Endodermal cell (in vitro differentiated cells): Measurements from ENCODE around the gene HACD3. TPM values are rescaled to one million over a fixed set of nuclear protein-coding genes. Genes with fewer than 3 reads are reported as not detected.

Experiments used
- DNase-seq: peaks from one replicate; pipeline ENCODE4 v3.0.0-alpha.2; 2017
- H3K27ac ChIP-seq: 2 replicates; pipeline ENCODE4 v1.5.1; 2013; ENCODE audit warnings: mild to moderate bottlenecking, low read depth, low read length, moderate library complexity
- H3K27me3 ChIP-seq: 2 replicates; pipeline ENCODE4 v1.6.1; 2013; ENCODE audit warnings: mild to moderate bottlenecking, low read length, moderate library complexity; ENCODE audit not compliant: insufficient read depth, control insufficient read depth, poor library complexity, severe bottlenecking
- H3K36me3 ChIP-seq: 2 replicates; pipeline ENCODE4 v1.7.0; 2013; ENCODE audit warnings: mild to moderate bottlenecking, low read length, moderate library complexity; ENCODE audit not compliant: control insufficient read depth, insufficient read depth
- H3K4me1 ChIP-seq: one replicate; pipeline ENCODE4 v1.7.0; 2013; ENCODE audit warnings: low read length; ENCODE audit not compliant: control insufficient read depth, insufficient read depth
- H3K4me3 ChIP-seq: 2 replicates; pipeline ENCODE4 v1.5.1; 2013; ENCODE audit warnings: mild to moderate bottlenecking, low read length, moderate library complexity
- H3K9ac ChIP-seq: 2 replicates; pipeline ENCODE4 v1.6.1; 2013; ENCODE audit warnings: mild to moderate bottlenecking, low read length, moderate library complexity; ENCODE audit not compliant: poor library complexity, severe bottlenecking; ENCODE audit errors: extremely low read depth
- H3K9me3 ChIP-seq: 2 replicates; pipeline ENCODE4 v1.6.1; 2013; ENCODE audit warnings: mild to moderate bottlenecking, low read length, moderate library complexity; ENCODE audit not compliant: control insufficient read depth
- H3K27ac Mint-ChIP-seq: 2 replicates; pipeline ENCODE4 v1.8.0; 2020; ENCODE audit warnings: mixed read lengths
- H3K27me3 Mint-ChIP-seq: 2 replicates; pipeline ENCODE4 v1.8.0; 2021; ENCODE audit warnings: mild to moderate bottlenecking, mixed read lengths; ENCODE audit not compliant: insufficient read depth
- H3K36me3 Mint-ChIP-seq: 2 replicates; pipeline ENCODE4 v1.8.0; 2020; ENCODE audit warnings: low read depth, mixed read lengths
- H3K4me1 Mint-ChIP-seq: 2 replicates; pipeline ENCODE4 v1.8.0; 2020; ENCODE audit warnings: mixed read lengths
- H3K4me3 Mint-ChIP-seq: 2 replicates; pipeline ENCODE4 v1.8.0; 2020; ENCODE audit warnings: mild to moderate bottlenecking, moderate library complexity, mixed read lengths
- H3K9me3 Mint-ChIP-seq: 2 replicates; pipeline ENCODE4 v1.8.0; 2020; ENCODE audit warnings: mild to moderate bottlenecking, mixed read lengths
- WGBS, 2 experiments: methylation state at CpG; one replicate each; pipeline versions ENCODE4 v1.1.5 to v1.1.7; 2013; ENCODE audit warnings: missing lambda C conversion rate in 2 of 2, mixed read lengths in 1 of 2; ENCODE audit not compliant: insufficient coverage in 1 of 2, insufficient read length in 1 of 2; 5-methylcytosine and 5-hydroxymethylcytosine counted together
- total RNA-seq, 2 donors: library from RNA; stranded (reverse); fragmentation: NEBNext Ultra II Directional in 1 of 2; extraction: Animal tissue kit (Norgen Biotek cat#: 25700) in 1 of 2; gene quantifications; 2 replicates in 1 of 2; 3 replicates in 1 of 2; pipeline ENCODE4 v1.2.1, GENCODE V29; 2021
- TF ChIP-seq, protein P1 (sequence below): fragments of 200-600 bp; sonication (generic); conservative IDR thresholded peaks from 2 replicates; pipeline ENCODE4 v1.5.0; 2021; ENCODE audit warnings: antibody characterized with exemption, mild to moderate bottlenecking

Gene HACD3
- total RNA-seq, 2 donors from 2014 or later = 129 to 201 TPM

DNA sequence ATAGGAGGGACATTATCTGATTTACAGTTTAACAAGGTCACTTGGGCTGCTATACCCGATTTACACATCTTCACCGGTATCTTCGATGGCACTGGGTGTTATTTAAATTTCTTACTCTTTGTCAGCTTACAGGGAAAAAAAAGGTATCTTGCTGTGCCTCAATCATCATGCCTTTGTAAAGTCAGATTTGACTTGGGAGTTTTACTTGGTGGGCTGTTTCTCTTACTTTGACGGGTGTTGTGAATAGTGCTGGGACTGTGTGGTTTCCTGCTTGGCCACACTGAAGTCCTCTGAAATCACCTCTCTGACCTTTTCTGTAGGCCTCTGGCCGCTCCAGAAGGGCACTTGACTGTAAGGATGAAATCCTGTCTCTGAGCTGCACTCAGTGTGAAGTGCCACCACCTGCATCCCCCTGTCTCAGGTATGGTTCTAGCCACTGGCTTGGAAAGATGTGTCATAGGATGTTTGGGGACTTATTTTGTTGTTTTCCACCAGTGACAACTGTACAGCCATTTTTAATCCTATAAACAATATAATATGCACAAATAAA is 88.4 kb downstream of the HACD3 start:
- H3K4me1 ChIP-seq = peaks cover 11% of the 10 kb centered on the region
- no peaks in the 10 kb centered on the region for H3K36me3 ChIP-seq
- H3K4me3 ChIP-seq = no peak overlapping the region
- Mint-ChIP-seq H3K9me3 (peaks cover 10% of the 10 kb centered on the region), H3K4me3 (no peak overlapping the region), H3K4me1 (peaks cover 20% of the 10 kb centered on the region), H3K36me3 (no peaks in the 10 kb centered on the region), H3K27me3 (peaks cover 5% of the 10 kb centered on the region), H3K27ac (no peak overlapping the region)
- H3K27ac ChIP-seq = no peak overlapping the region
- H3K9ac ChIP-seq = no peak overlapping the region
- peaks cover 16% of the 10 kb centered on the region for H3K27me3 ChIP-seq
- TF ChIP-seq, protein P1, sequence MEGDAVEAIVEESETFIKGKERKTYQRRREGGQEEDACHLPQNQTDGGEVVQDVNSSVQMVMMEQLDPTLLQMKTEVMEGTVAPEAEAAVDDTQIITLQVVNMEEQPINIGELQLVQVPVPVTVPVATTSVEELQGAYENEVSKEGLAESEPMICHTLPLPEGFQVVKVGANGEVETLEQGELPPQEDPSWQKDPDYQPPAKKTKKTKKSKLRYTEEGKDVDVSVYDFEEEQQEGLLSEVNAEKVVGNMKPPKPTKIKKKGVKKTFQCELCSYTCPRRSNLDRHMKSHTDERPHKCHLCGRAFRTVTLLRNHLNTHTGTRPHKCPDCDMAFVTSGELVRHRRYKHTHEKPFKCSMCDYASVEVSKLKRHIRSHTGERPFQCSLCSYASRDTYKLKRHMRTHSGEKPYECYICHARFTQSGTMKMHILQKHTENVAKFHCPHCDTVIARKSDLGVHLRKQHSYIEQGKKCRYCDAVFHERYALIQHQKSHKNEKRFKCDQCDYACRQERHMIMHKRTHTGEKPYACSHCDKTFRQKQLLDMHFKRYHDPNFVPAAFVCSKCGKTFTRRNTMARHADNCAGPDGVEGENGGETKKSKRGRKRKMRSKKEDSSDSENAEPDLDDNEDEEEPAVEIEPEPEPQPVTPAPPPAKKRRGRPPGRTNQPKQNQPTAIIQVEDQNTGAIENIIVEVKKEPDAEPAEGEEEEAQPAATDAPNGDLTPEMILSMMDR = no peak
- WGBS, 2 experiments = 37% methylated on average over 5 of the region's 5 CpGs; no CpG with 5 or more reads in 1 of the 2 experiments
- no peak for DNase-seq
- H3K9me3 ChIP-seq = no peaks in the 10 kb centered on the region

DNA sequence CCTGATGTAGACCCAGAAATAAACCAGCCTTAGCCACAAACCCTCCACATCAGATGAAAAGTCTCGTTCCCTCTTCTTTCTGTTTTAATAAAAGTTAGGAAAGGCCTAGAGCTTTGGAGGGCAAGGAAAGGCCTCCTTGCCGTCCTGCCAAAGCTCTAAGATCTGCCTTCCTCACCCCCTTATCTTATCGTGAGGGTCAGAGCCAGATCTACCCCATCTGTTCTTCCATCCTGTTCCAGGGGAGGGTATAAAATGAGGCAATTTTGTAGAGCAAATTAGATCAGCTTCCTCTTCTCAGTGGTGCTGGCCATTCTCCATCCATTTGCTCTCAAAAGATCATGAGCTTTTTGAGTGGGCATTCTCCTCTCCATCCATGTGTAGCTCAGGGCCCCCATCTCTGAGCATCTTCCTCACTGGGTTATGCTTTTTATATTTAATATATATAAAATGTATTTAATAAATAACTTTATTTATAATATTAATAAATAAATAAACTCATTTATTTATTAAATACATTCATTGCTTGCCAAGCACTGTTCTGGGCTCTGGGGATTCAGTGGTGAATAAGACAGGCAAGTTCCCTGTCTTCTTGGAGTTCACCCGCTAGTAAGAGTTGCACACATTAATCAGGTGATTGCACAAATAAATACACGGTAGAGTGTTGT is 89.5 kb downstream of the HACD3 start:
- H3K4me3 Mint-ChIP-seq = no peak overlapping the region
- peaks cover 16% of the 10 kb centered on the region for H3K27me3 ChIP-seq

DNA sequence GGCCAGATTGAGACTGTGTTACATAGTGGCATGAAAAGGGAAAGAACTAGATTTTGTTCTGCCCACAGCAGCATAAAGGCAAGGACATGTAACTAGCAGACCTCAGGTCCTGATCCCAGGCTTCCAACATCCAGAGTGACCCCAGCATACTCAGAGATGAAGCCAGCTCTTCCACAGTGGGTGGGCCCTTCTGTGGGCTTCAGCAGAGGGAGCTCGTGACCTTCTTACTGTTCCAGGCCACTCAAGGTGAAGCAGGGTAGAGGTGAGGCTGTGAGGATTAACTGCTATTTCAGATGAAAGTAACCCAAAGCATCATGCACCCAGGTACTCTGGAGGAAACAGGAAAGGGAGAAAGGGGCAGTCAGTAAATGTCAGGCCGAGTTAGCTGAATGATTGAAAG is 90.6 kb downstream of the HACD3 start:
- H3K4me1 ChIP-seq = peaks cover 11% of the 10 kb centered on the region
- Mint-ChIP-seq H3K27ac (no peak overlapping the region), H3K4me3 (no peak overlapping the region), H3K4me1 (peaks cover 20% of the 10 kb centered on the region), H3K36me3 (peaks cover 10% of the 10 kb centered on the region), H3K9me3 (peaks cover 10% of the 10 kb centered on the region), H3K27me3 (peaks cover 10% of the 10 kb centered on the region)
- TF ChIP-seq, protein P1 = no peak
- H3K4me3 ChIP-seq = no peak overlapping the region
- H3K36me3 ChIP-seq = no peaks in the 10 kb centered on the region
- H3K9ac ChIP-seq = no peak overlapping the region
- no peak overlapping the region for H3K27ac ChIP-seq
- no peaks in the 10 kb centered on the region for H3K9me3 ChIP-seq
- WGBS, 2 experiments = 84 to 86% methylated on average over 1 to 2 of the region's 2 CpGs
- peaks cover 16% of the 10 kb centered on the region for H3K27me3 ChIP-seq
- no peak for DNase-seq

More for the DNA sequence above, 89.5 kb downstream of the HACD3 start:
- H3K4me1 Mint-ChIP-seq = peaks cover 20% of the 10 kb centered on the region
- no peaks in the 10 kb centered on the region for H3K9me3 ChIP-seq
- H3K4me3 ChIP-seq = no peak overlapping the region
- no peak overlapping the region for H3K9ac ChIP-seq
- TF ChIP-seq, protein P1 = no peak
- H3K36me3 Mint-ChIP-seq = peaks cover 5% of the 10 kb centered on the region
- 92 to 100% methylated on average over 3 to 5 of the region's 5 CpGs for WGBS, 2 experiments
- peaks cover 5% of the 10 kb centered on the region for H3K27me3 Mint-ChIP-seq
- no peaks in the 10 kb centered on the region for H3K36me3 ChIP-seq
- H3K27ac Mint-ChIP-seq = no peak overlapping the region
- no peak for DNase-seq
- no peak overlapping the region for H3K27ac ChIP-seq
- peaks cover 11% of the 10 kb centered on the region for H3K4me1 ChIP-seq
- peaks cover 10% of the 10 kb centered on the region for H3K9me3 Mint-ChIP-seq
